GM19023 (cell line): ENCODE data around the gene SLC25A48.
A peak's percentile ranks its signal among the peaks of the same experiment; 100 is the strongest.

Experiments used
- ATAC-seq: cut with Tn5 transposase; IDR thresholded peaks from one replicate; pipeline ENCODE4 v1.9.1; 2021; ENCODE audit warnings: mild to moderate bottlenecking, moderate library complexity; ENCODE audit not compliant: unreplicated experiment

Gene SLC25A48

DNA sequence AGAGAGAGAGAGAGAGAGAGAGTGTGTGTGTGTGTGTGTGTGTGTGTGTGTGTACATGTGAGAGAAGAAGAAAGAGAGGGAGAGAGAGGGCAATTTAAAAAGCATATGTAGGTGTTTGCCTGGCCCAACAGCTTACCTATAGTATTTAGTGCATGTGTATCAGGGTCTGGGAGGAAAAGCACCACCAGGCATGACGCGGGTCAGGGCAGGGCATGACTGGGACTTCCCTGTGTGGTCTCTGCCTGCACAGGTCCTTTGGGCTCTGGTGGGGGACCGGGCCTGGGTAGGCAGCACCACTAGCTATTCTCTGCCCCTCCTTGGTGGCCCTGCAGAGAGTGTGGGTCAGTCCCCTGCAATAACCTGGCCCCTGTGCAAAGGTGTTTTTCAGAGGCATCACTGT lies 45.1 kb downstream of the SLC25A48 start:
- no peak for ATAC-seq

GRCh38 chr5:135880278-135880677 lies 45.8 kb downstream of the SLC25A48 start:
- ATAC-seq, result no peak

DNA sequence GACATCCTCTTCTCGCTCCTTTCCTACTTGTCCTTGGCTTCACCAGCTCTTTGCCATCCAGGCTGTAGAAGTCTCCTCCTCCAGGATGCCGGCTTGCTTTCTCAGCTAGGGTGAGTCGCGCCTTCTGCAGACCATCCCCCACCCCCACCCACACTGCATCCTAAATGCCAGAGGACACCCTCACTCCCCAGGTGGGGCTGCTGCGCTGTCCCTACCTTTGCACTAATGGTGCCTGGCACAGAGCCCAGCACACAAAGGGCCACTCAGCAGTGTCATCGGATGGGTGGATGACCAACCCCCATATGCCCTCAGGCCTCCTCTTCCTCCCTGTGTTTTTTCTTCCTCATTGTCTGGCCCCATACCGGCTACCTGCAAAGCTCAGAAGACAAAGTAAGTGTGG lies 46.3 kb downstream of the SLC25A48 start:
- no peak for ATAC-seq

DNA sequence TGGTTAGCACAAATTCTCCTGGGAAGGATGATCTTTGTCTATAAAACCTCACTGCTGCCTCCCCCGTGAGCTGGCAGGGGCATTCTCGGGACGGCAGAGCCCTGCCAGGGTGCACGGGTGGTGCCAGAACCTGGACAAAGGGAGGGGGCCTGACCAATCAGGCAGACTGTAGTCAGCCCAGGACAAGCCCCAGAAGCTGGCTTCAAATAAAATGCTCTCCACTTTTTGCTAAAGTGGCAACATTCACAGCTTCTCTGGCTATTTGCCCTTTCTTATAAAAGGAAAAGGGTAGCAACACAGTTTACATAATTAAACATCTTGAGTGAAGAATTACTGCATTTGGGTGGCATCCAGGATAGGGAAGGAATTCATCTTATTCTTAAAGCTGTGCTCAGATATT lies 46.8 kb downstream of the SLC25A48 start:
- ATAC-seq, result no peak

DNA sequence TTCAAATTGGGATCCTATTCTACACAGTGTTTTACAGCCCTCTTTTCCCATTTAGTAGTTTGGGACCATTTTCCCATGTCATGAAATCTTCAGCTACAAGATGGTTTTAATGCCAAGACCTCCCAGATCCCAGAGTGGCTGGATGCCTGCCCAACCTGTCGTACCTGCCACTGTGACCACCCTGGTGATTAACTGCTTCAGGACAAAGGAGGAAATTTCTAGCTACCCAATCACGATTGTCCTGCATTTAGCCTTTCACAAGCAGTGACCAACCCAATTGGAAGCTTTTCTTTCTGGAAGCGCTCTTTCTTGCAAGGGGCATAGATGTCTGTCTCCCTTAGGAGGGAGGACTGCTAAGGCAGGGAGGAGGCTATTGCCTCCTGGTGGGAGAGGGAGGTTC lies 47.4 kb downstream of the SLC25A48 start:
- no peak for ATAC-seq

DNA sequence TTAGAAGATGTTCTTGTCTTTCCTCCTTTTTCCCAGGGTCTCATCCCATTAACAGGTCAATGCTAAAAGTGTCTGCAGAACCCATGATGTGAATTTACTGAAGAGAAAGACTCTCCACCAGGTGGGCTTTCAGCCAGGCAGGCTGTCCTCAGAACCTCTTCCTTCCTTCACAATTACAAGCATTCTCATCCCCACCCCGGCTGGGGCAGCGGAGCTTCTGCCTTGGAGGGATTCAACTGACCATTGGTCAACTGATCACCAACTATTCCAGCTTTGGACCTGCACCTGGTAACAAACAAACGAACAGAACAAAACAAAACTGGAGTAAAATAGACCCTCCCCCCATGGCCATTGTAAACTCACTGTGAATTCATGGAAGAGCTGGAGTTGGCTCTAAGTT lies 48.6 kb downstream of the SLC25A48 start:
- ATAC-seq, result no peak

- no peak for ATAC-seq
Measured at GRCh38 chr5:135883441-135883840, 49.0 kb downstream of the SLC25A48 start.

DNA sequence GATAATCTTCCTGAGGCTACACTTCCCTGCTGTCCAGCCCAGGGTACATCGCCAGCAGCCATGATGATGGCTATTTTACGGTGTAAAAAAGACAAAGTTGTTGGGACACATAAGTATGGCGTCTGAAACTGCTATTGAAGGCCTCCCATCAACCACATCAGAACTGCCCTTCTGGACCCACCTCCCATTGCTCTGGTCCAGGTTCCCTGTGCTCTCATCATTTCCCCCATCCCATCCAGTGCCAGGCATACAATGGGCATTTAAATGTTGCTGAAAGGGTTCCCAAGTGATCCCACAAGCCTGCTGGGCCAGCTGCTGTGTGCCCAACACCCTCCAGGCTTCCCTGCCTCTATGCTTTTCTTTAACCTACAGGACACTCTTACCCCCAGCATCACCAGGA lies 50.6 kb downstream of the SLC25A48 start:
- no peak for ATAC-seq

- no peak for ATAC-seq
Measured at GRCh38 chr5:135886136-135886535, 51.7 kb downstream of the SLC25A48 start.

GRCh38 chr5:135887447-135887864 lies 53.0 kb downstream of the SLC25A48 start:
- peak; percentile 78 for ATAC-seq

GRCh38 chr5:135887881-135888614 lies 53.6 kb downstream of the SLC25A48 start:
- ATAC-seq, result no peak

DNA sequence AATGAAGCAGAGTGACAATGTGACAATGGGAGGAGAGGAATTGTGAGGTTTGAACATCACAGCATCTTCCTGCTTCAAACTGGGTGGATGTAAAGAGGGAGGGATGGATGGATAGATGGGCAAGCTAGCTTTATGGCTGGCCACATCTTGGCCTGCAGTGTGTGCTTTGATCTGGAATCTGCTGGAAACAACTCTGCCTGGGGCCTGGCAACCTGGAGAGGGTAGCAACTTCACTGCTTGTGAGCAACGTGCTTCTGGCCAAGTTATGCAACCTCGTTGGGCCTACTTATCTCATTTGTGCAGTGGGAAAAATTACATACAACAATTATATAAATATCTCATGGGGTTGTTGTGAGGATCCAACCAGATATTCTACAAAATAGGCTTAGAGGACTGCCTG lies 55.8 kb downstream of the SLC25A48 start:
- no peak for ATAC-seq

- peak; percentile 50 for ATAC-seq
Measured at GRCh38 chr5:135890867-135891266, 56.4 kb downstream of the SLC25A48 start.

DNA sequence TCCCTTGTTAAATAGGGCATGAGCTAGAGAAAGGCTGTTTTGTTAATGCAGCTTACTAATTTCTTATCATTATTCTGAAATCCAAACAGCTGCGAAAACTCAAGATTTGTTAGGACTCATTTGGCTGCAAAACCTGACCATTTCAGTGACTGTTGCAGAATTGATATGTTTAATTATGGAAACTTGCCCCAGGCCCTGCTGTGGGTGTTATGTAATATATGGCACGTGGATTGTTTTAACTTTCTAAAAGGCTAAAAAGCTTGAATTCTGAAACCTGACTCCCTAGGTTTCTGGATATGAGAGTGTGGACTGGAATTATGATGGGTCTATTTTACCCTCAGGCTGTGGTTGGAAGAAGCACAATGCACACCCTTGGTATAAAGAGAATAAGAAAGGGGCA lies 56.8 kb downstream of the SLC25A48 start:
- ATAC-seq, result no peak

DNA sequence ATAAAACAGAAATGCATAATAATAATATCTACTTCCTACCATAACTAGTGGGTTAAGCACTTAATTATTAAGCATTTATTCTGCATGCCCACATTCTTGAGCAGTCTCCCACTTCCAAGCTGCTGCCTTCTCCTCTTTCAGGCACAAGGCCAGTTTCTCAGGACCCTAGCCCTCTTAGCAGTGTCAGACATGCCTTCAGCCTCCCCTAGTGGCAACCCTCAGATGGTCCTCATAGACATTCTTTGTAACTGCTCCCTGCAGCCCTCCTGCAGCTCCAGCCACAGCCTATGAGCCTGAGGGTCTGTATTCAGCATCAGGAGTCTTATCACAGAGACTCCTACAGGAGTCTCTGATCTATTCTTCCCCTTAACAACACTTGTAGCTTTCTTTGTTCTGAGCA lies 57.3 kb downstream of the SLC25A48 start:
- no peak for ATAC-seq

GRCh38 chr5:135894276-135894675 lies 59.8 kb downstream of the SLC25A48 start:
- ATAC-seq, result no peak

DNA sequence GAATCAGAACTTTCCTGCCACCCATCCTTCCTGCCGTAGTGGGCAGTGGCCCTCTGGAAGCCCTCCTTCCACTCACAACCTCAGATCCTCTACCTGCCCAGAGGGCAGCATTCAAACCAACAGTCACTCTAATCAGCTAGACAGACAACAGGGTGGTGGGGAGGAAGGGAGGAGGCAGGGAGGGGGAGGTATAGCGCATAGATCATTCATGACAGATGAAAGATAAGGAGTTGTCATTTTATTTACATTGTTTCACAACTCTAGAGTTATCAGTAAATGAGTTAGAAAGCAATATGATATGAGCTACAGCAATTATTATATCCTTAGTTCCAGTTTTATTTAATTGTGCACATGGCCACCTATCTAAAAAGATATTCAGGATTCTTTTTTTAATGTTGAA lies 60.3 kb downstream of the SLC25A48 start:
- ATAC-seq, result no peak

DNA sequence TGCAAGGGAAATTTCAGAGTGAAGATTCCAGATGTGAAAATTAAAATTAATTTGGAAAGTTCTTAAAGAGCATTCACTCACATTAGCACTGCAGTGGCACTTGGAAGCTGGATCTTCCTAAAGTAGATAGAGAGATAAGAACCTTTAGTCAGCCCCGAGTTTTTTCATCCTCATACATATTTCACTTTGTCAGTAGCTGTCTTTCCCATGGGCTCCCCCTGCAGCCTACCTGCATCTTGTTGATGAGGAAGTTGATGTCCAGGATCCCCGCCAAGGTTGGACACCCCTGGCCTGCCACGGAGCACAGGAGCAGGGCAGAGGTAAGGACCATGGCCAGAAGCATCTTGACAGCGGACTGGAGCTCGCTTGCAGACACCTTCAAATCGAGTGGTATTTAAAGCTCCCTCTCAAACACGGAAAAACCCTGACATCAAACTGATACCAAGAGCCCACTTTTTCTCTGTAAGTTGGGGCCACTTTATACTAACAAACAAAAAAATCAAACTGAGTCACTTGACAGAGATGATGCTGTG lies 61.1 kb downstream of the SLC25A48 start, which contains the start of gene IL9:
Gene IL9, minus strand, starts transcription at position 368 of the 533 bp plus-strand sequence. Its CDS starts 25 bp downstream, at position 343.
- ATAC-seq, result no peak

DNA sequence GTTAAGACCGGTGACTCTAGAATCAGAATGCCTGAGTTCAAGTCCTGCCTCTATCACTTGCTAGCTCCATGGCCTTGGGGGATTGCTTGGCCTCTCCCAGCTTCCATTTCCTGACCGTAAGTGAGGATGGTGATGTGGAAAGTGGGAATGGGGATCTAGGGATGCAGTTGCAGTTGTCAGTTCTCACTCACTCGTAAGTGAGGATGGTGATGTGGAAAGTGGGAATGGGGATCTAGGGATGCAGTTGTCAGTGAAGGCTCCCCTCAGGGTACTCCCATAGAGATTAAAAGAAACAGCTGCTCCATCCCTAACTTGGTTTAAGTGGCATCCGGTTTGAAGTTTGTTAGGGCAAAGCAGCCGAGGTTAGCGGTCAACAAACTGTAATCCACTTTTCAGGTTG lies 64.2 kb downstream of the SLC25A48 start:
- ATAC-seq, result no peak

DNA sequence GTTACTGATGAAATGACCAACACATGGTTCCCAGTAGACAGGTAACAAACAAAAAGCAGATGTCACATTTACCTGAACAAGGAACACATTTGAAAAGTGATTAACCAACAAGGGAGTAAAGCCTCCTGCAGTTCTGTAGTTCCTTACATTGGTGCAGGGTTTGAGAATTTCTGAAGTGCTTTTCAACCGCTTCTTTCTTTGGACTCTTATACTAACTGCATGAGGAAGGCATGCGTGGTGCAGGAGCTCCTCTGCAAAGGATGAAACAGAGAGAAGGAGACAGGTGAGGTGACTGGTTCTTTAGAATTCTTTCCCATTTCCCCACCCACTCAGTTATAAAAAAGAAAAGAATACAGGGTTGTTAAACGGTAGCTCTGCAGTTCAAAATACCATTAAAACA lies 65.8 kb downstream of the SLC25A48 start:
- ATAC-seq, result no peak

DNA sequence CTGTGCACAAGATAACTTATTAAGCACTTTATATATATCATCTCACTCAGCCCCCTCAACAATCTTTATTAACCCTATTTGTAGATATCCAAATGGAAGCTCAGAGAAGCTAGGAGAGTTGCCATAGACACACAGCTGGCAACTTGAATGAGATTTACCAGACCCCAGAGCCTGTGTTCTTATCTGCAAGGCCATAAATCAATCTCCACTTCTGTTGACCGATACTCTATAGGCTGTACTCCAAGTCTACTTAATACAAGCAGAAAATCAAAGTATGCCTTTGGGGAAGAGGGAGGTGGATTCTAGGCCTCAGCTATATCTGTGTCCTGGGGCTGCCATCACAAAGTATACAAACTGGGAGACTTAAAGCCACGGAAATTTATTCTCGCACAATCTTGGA lies 67.2 kb downstream of the SLC25A48 start:
- no peak for ATAC-seq

DNA sequence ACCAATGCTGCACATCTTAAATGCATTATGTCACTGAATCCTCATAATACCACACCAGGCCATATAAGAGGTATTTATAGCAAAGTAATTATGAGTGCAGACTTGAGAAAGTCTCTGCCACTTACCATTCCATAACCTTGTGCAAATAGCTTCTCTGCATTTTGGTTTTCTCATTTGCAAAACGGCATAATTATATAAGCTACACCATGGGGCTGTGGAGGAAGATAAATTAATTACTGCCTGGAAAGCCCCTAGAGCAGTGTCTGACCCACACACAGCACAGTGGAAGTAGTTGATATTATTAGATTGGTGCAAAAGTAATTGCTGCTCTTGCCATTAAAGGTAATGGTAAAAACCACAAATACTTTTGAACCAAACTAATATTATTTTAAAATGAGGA lies 70.7 kb downstream of the SLC25A48 start:
- no peak for ATAC-seq
